CD8-positive, alpha-beta memory T cell (primary cell): ENCODE data around the gene BOK. TPM values are rescaled to one million over a fixed set of nuclear protein-coding genes. Genes with fewer than 3 reads are reported as not detected.

Experiments used
- CTCF ChIA-PET: fragments of 350-600 bp; sonication (Branson Sonifier 250); formaldehyde crosslinking; loops from one replicate; lab custom pipeline; 2021; ENCODE audit warnings: antibody characterized with exemption; lab: Charles Lee
- POLR2A ChIA-PET: fragments of 350-600 bp; sonication (Branson Sonifier 250); formaldehyde crosslinking; loops from one replicate; lab custom pipeline; 2021; ENCODE audit warnings: antibody characterized with exemption; lab: Charles Lee
- DNase-seq, 5 donors: peaks; one replicate each; pipeline versions ENCODE4 v3.0.0 to v3.0.0-alpha.2; 2020 to 2022; ENCODE audit warnings: mixed read lengths in 1 of 5
- H3K27ac ChIP-seq: one replicate; pipeline ENCODE4 v1.7.0; 2013; ENCODE audit warnings: low read depth, mild to moderate bottlenecking, low read length, moderate library complexity
- H3K27me3 ChIP-seq: 2 replicates; pipeline ENCODE4 v1.7.0; 2013; ENCODE audit warnings: low read length, mild to moderate bottlenecking; ENCODE audit not compliant: insufficient read depth, poor library complexity, severe bottlenecking
- H3K36me3 ChIP-seq: 2 replicates; pipeline ENCODE4 v1.7.0; 2013; ENCODE audit warnings: mild to moderate bottlenecking, low read length, moderate library complexity; ENCODE audit not compliant: insufficient read depth
- H3K4me1 ChIP-seq: 2 replicates; pipeline ENCODE4 v1.7.0; 2013; ENCODE audit warnings: mild to moderate bottlenecking, low read length, moderate library complexity; ENCODE audit not compliant: insufficient read depth
- H3K4me3 ChIP-seq: 2 replicates; pipeline ENCODE4 v1.7.0; 2013; ENCODE audit warnings: mild to moderate bottlenecking, low read length
- H3K9me3 ChIP-seq: 2 replicates; pipeline ENCODE4 v1.7.0; 2013; ENCODE audit warnings: mild to moderate bottlenecking, low read length
- H3K27ac Mint-ChIP-seq, 8 donors: one replicate each; pipeline ENCODE4 v1.8.0; 2020 to 2021; ENCODE audit warnings: mixed read lengths in 8 of 8, mild to moderate bottlenecking in 6 of 8, inconsistent platforms in 3 of 8, moderate library complexity in 3 of 8
- H3K27me3 Mint-ChIP-seq, 2 donors: one replicate each; pipeline ENCODE4 v1.8.0; 2020 to 2021; ENCODE audit warnings: mixed read lengths in 2 of 2, mild to moderate bottlenecking in 1 of 2, moderate library complexity in 1 of 2
- H3K36me3 Mint-ChIP-seq, 3 donors: one replicate each; pipeline ENCODE4 v1.8.0; 2020 to 2021; ENCODE audit warnings: mixed read lengths in 3 of 3, inconsistent platforms in 1 of 3, mild to moderate bottlenecking in 1 of 3
- H3K4me1 Mint-ChIP-seq, 3 donors: one replicate each; pipeline ENCODE4 v1.8.0; 2020 to 2021; ENCODE audit warnings: mixed read lengths in 3 of 3, inconsistent platforms in 1 of 3, mild to moderate bottlenecking in 1 of 3
- H3K4me3 Mint-ChIP-seq, 7 donors: one replicate each; pipeline ENCODE4 v1.8.0; 2020 to 2021; ENCODE audit warnings: mixed read lengths in 7 of 7, mild to moderate bottlenecking in 6 of 7, moderate library complexity in 4 of 7, inconsistent platforms in 2 of 7
- H3K9me3 Mint-ChIP-seq, 5 donors: one replicate each; pipeline ENCODE4 v1.8.0; 2020 to 2022; ENCODE audit warnings: mixed read lengths in 5 of 5, mild to moderate bottlenecking in 3 of 5, moderate library complexity in 2 of 5, inconsistent platforms in 1 of 5
- polyA plus RNA-seq: library from polyadenylated mRNA; unstranded; fragments of 300-500 nt; fragmentation: Illumina TruSeq; gene quantifications from one replicate; pipeline ENCODE4 v1.2.3, GENCODE V29; 2021
- total RNA-seq, 2 experiments: library from RNA; stranded (reverse); gene quantifications; one replicate each; pipeline ENCODE4 v1.2.3, GENCODE V29; 2021

BOK gene
- total and polyA plus RNA-seq, 3 experiments from 2014 or later = not detected

- H3K27me3 ChIP-seq = no peaks in the 10 kb centered on the region
- POLR2A ChIA-PET = no interaction called here
- Mint-ChIP-seq H3K36me3 (peaks cover 0 to 11% (median 4%) of the 10 kb centered on the region in 3 donors), H3K27me3 (no peaks in the 10 kb centered on the region), H3K4me3 (peak overlapping the region; percentile 60 to 74 (median 71)), H3K9me3 (no peaks in the 10 kb centered on the region), H3K27ac (peak overlapping the region in 7 of 8 donors; percentile 29 to 89 (median 81)), H3K4me1 (peaks cover 13 to 25% (median 14%) of the 10 kb centered on the region in 3 donors)
- H3K4me1 ChIP-seq = peaks cover 18% of the 10 kb centered on the region
- peaks cover 7% of the 10 kb centered on the region for H3K36me3 ChIP-seq
- peak; percentile 89 to 94 (median 91) for DNase-seq
- no peaks in the 10 kb centered on the region for H3K9me3 ChIP-seq
- H3K4me3 ChIP-seq = peak overlapping the region; percentile 49
- peak overlapping the region; percentile 54 for H3K27ac ChIP-seq
- CTCF ChIA-PET = interaction anchor here (0.6 to 1.1 kb wide), 3 partner anchors 8 to 28 kb away, joined by 3 to 5 read pairs (median 3); no protein-coding TSS in a partner anchor
Observed at GRCh38 chr2:241609859-241610793, 51.6 kb downstream of the BOK start.

GRCh38 chr2:241611062-241611461 lies 52.5 kb downstream of the BOK start:
- no peak for DNase-seq
- no peak overlapping the region for H3K27ac ChIP-seq

GRCh38 chr2:241612156-241613016 lies 53.8 kb downstream of the BOK start:
- Mint-ChIP-seq H3K36me3 (peaks cover 0 to 5% (median 2%) of the 10 kb centered on the region in 3 donors), H3K27ac (peak overlapping the region in 6 of 8 donors; percentile 19 to 96 (median 59)), H3K4me3 (peak overlapping the region in 1 of 7 donors; percentile 8), H3K9me3 (no peaks in the 10 kb centered on the region), H3K4me1 (peaks cover 23 to 45% (median 27%) of the 10 kb centered on the region in 3 donors), H3K27me3 (no peaks in the 10 kb centered on the region)
- Histone ChIP-seq H3K4me1 (peaks cover 25% of the 10 kb centered on the region), H3K27me3 (no peaks in the 10 kb centered on the region), H3K36me3 (no peaks in the 10 kb centered on the region), H3K27ac (no peak overlapping the region), H3K4me3 (no peak overlapping the region), H3K9me3 (no peaks in the 10 kb centered on the region)
- CTCF ChIA-PET = no interaction called here
- POLR2A ChIA-PET = interaction anchor here (0.7 kb wide), 1 partner anchor 844 kb away, joined by 4 read pairs; no protein-coding TSS in a partner anchor
- DNase-seq = no peak

More at GRCh38 chr2:241611062-241611461, 52.5 kb downstream of the BOK start:
- peaks cover 3% of the 10 kb centered on the region for H3K36me3 ChIP-seq
- no peaks in the 10 kb centered on the region for H3K9me3 ChIP-seq
- Mint-ChIP-seq H3K36me3 (peaks cover 0 to 10% (median 4%) of the 10 kb centered on the region in 3 donors), H3K4me1 (peaks cover 16 to 32% (median 17%) of the 10 kb centered on the region in 3 donors), H3K27me3 (no peaks in the 10 kb centered on the region), H3K9me3 (no peaks in the 10 kb centered on the region), H3K27ac (peak overlapping the region in 5 of 8 donors; percentile 76 to 89 (median 79)), H3K4me3 (peak overlapping the region in 5 of 7 donors; percentile 37 to 60 (median 50))
- no peaks in the 10 kb centered on the region for H3K27me3 ChIP-seq
- POLR2A ChIA-PET = no interaction called here
- H3K4me1 ChIP-seq = peaks cover 18% of the 10 kb centered on the region
- CTCF ChIA-PET = interaction anchor here (1.0 kb wide), 1 partner anchor 27 kb away, joined by 3 read pairs; no protein-coding TSS in a partner anchor
- no peak overlapping the region for H3K4me3 ChIP-seq

- H3K4me1 ChIP-seq = peaks cover 30% of the 10 kb centered on the region
- no peaks in the 10 kb centered on the region for H3K9me3 ChIP-seq
- H3K27me3 ChIP-seq = no peaks in the 10 kb centered on the region
- peaks cover 31 to 53% (median 33%) of the 10 kb centered on the region in 3 donors for H3K4me1 Mint-ChIP-seq
- no peaks in the 10 kb centered on the region for H3K27me3 Mint-ChIP-seq
- H3K27ac Mint-ChIP-seq = peak overlapping the region in 1 of 8 donors; percentile 66
- POLR2A ChIA-PET = interaction anchor here (0.7 kb wide), 1 partner anchor 845 kb away, joined by 4 read pairs; no protein-coding TSS in a partner anchor
- CTCF ChIA-PET = no interaction called here
- DNase-seq = no peak
- no peaks in the 10 kb centered on the region for H3K9me3 Mint-ChIP-seq
- H3K4me3 ChIP-seq = no peak overlapping the region
- no peak overlapping the region for H3K27ac ChIP-seq
- H3K36me3 ChIP-seq = no peaks in the 10 kb centered on the region
- no peak overlapping the region for H3K4me3 Mint-ChIP-seq
- H3K36me3 Mint-ChIP-seq = peaks cover 0 to 7% (median 2%) of the 10 kb centered on the region in 3 donors
Observed at GRCh38 chr2:241613017-241613780, 54.7 kb downstream of the BOK start.

- POLR2A ChIA-PET = interaction anchor here (0.5 kb wide), 1 partner anchor 211 kb away, joined by 3 read pairs; no protein-coding TSS in a partner anchor
- Histone ChIP-seq H3K27ac (no peak overlapping the region), H3K27me3 (no peaks in the 10 kb centered on the region), H3K36me3 (no peaks in the 10 kb centered on the region), H3K9me3 (no peaks in the 10 kb centered on the region), H3K4me3 (no peak overlapping the region), H3K4me1 (peaks cover 19% of the 10 kb centered on the region)
- CTCF ChIA-PET = no interaction called here
- Mint-ChIP-seq H3K4me3 (peak overlapping the region in 2 of 7 donors; percentile 36 to 74), H3K36me3 (peaks cover 0 to 7% (median 0%) of the 10 kb centered on the region in 3 donors), H3K9me3 (no peaks in the 10 kb centered on the region), H3K27ac (peak overlapping the region in 1 of 8 donors; percentile 23), H3K4me1 (peaks cover 23 to 52% (median 26%) of the 10 kb centered on the region in 3 donors), H3K27me3 (no peaks in the 10 kb centered on the region)
- no peak for DNase-seq
Observed at GRCh38 chr2:241615041-241615440, 56.5 kb downstream of the BOK start.

GRCh38 chr2:241615522-241616052 lies 57.0 kb downstream of the BOK start:
- H3K27ac Mint-ChIP-seq = peak overlapping the region in 3 of 8 donors; percentile 32 to 54 (median 51)
- ChIA-PET POLR2A (no interaction called here), CTCF (no interaction called here)
- no peaks in the 10 kb centered on the region for H3K9me3 Mint-ChIP-seq
- Histone ChIP-seq H3K27me3 (no peaks in the 10 kb centered on the region), H3K27ac (no peak overlapping the region), H3K36me3 (no peaks in the 10 kb centered on the region), H3K4me3 (no peak overlapping the region), H3K9me3 (no peaks in the 10 kb centered on the region), H3K4me1 (peaks cover 17% of the 10 kb centered on the region)
- peaks cover 0 to 7% (median 0%) of the 10 kb centered on the region in 3 donors for H3K36me3 Mint-ChIP-seq
- H3K4me3 Mint-ChIP-seq = peak overlapping the region in 2 of 7 donors; percentile 12 to 54
- H3K4me1 Mint-ChIP-seq = peaks cover 25 to 50% (median 26%) of the 10 kb centered on the region in 3 donors
- no peaks in the 10 kb centered on the region for H3K27me3 Mint-ChIP-seq
- no peak for DNase-seq
